Measurements from ENCODE around the gene ENO1. TPM values are rescaled to one million over a fixed set of nuclear protein-coding genes. Genes with fewer than 3 reads are reported as not detected.

The ENO1 gene
- total and polyA plus RNA-seq, 9 of the 15 experiments (the other 6 are each of a cell fraction or from before 2014, with no cell fraction given) = 2,249 to 7,472 (median 2,868) TPM

- TF ChIP-seq ZNF232 (CRISPR knock-in tag; IDR thresholded peaks at IDR 0.05) (no peak), ZNF444 (CRISPR knock-in tag; IDR thresholded peaks at IDR 0.05) (0 out of 2 replicates have a peak, but pooled peaks have one; percentile 27), ERF (CRISPR knock-in tag; IDR thresholded peaks at IDR 0.05) (0 out of 2 replicates have a peak, but pooled peaks have one; percentile 43), NR4A1 (CRISPR knock-in tag; IDR thresholded peaks at IDR 0.05) (no peak), NR4A1 (tag; IDR thresholded peaks at IDR 0.05) (no peak), CTBP1 (IDR thresholded peaks at IDR 0.05; ENCODE audit: borderline replicate concordance) (no peak), MCM3 (IDR thresholded peaks at IDR 0.05) (no peak), HOXB6 (CRISPR knock-in tag; IDR thresholded peaks at IDR 0.05; ENCODE audit: borderline replicate concordance) (no peak), POLR2G (IDR thresholded peaks at IDR 0.05; ENCODE audit: low read depth, low read length) (peak; percentile 72), RUNX1 (IDR thresholded peaks at IDR 0.05; ENCODE audit: low read depth) (no peak), ELF2 (CRISPR knock-in tag; IDR thresholded peaks at IDR 0.05) (no peak), TEAD1 (CRISPR knock-in tag; IDR thresholded peaks at IDR 0.05) (no peak), SMC3 (conservative IDR thresholded peaks at IDR 0.05; ENCODE audit: insufficient read depth, low read depth, low read length) (no peak)
These were observed 11.6 kb downstream of the ENO1 start (continued) for GRCh38 chr1:8866792-8867415.
